Naive thymus-derived CD4-positive, alpha-beta T cell (primary cell): ENCODE data around the gene KIAA0040. TPM values are rescaled to one million over a fixed set of nuclear protein-coding genes. Genes with fewer than 3 reads are reported as not detected.

ENCODE experiments used
- ATAC-seq: fragments of 150-1000 bp; cut with Tn5 transposase; 2 replicates; pipeline ENCODE4 v1.10.0; 2021; ENCODE audit warnings: mild to moderate bottlenecking, moderate library complexity
- CTCF ChIA-PET: fragments of 350-600 bp; sonication (Branson Sonifier 250); formaldehyde crosslinking; loops from one replicate; lab custom pipeline; 2021; ENCODE audit warnings: antibody characterized with exemption; lab: Charles Lee
- POLR2A ChIA-PET: fragments of 350-600 bp; sonication (Branson Sonifier 250); formaldehyde crosslinking; loops from one replicate; lab custom pipeline; 2021; ENCODE audit warnings: antibody characterized with exemption, inconsistent platforms; lab: Charles Lee
- DNase-seq, 9 donors: peaks; one replicate each; pipeline versions ENCODE4 v3.0.0 to v3.0.0-alpha.2; 2020 to 2022; ENCODE audit warnings: mixed read lengths in 1 of 9
- H3K27ac ChIP-seq: one replicate; pipeline ENCODE4 v1.7.0; 2013; ENCODE audit warnings: mild to moderate bottlenecking, low read depth, low read length, moderate library complexity
- H3K27me3 ChIP-seq, 2 donors: one replicate each; pipeline ENCODE4 v1.7.0; 2013; ENCODE audit warnings: low read length in 2 of 2, mild to moderate bottlenecking in 2 of 2, moderate library complexity in 2 of 2; ENCODE audit not compliant: control insufficient read depth in 2 of 2, insufficient read depth in 2 of 2
- H3K36me3 ChIP-seq, 3 experiments: 1 replicate in 2 of 3; 2 replicates in 1 of 3; pipeline ENCODE4 v1.7.0; 2013; ENCODE audit warnings: low read length in 3 of 3, mild to moderate bottlenecking in 3 of 3, moderate library complexity in 1 of 3; ENCODE audit not compliant: insufficient read depth in 3 of 3, control insufficient read depth in 2 of 3
- H3K4me1 ChIP-seq, 2 donors: one replicate each; pipeline ENCODE4 v1.7.0; 2013; ENCODE audit warnings: low read length in 2 of 2, mild to moderate bottlenecking in 2 of 2, moderate library complexity in 1 of 2; ENCODE audit not compliant: control insufficient read depth in 2 of 2, insufficient read depth in 2 of 2
- H3K4me3 ChIP-seq: 2 replicates; pipeline ENCODE4 v1.7.0; 2013; ENCODE audit warnings: mild to moderate bottlenecking, low read length
- H3K9me3 ChIP-seq, 3 experiments: 1 replicate in 2 of 3; 2 replicates in 1 of 3; pipeline ENCODE4 v1.7.0; 2013; ENCODE audit warnings: low read length in 3 of 3; ENCODE audit not compliant: control insufficient read depth in 2 of 3
- H3K27ac Mint-ChIP-seq, 9 donors: one replicate each; pipeline ENCODE4 v1.8.0; 2020 to 2022; ENCODE audit warnings: mixed read lengths in 9 of 9, mild to moderate bottlenecking in 8 of 9, moderate library complexity in 5 of 9, inconsistent platforms in 2 of 9
- H3K27me3 Mint-ChIP-seq, 5 donors: one replicate each; pipeline ENCODE4 v1.8.0; 2021 to 2022; ENCODE audit warnings: mixed read lengths in 5 of 5, mild to moderate bottlenecking in 1 of 5
- H3K36me3 Mint-ChIP-seq, 5 donors: one replicate each; pipeline ENCODE4 v1.8.0; 2020 to 2022; ENCODE audit warnings: mixed read lengths in 5 of 5, mild to moderate bottlenecking in 3 of 5, inconsistent platforms in 1 of 5
- H3K4me1 Mint-ChIP-seq, 7 donors: one replicate each; pipeline ENCODE4 v1.8.0; 2020 to 2022; ENCODE audit warnings: mixed read lengths in 7 of 7, mild to moderate bottlenecking in 3 of 7, inconsistent platforms in 1 of 7
- H3K4me3 Mint-ChIP-seq, 10 donors: one replicate each; pipeline ENCODE4 v1.8.0; 2020 to 2022; ENCODE audit warnings: mild to moderate bottlenecking in 10 of 10, mixed read lengths in 10 of 10, moderate library complexity in 6 of 10, inconsistent platforms in 2 of 10
- H3K9me3 Mint-ChIP-seq, 11 donors: one replicate each; pipeline ENCODE4 v1.8.0; 2020 to 2022; ENCODE audit warnings: mixed read lengths in 11 of 11, mild to moderate bottlenecking in 4 of 11, inconsistent platforms in 1 of 11, moderate library complexity in 1 of 11
- intact Hi-C, 2 donors: fragments of 100-400 bp; cut with micrococcal nuclease; formaldehyde crosslinking; loops; one replicate each; pipeline ENCODE4 v1.15.1; 2023
- polyA plus RNA-seq, 2 donors: library from polyadenylated mRNA; unstranded; fragments of 300-500 nt; fragmentation: Illumina TruSeq; gene quantifications; one replicate each; pipeline ENCODE4 v1.2.3, GENCODE V29; 2021
- total RNA-seq, 6 experiments: library from RNA in 5 of 6; stranded (reverse) in 5 of 6; gene quantifications; 1 replicate in 5 of 6; 2 replicates in 1 of 6; pipeline ENCODE4 v1.2.3 and lab custom pipeline; 2021 to 2026

The KIAA0040 gene
- total and polyA plus RNA-seq, 7 experiments from 2014 or later = 21.7 to 88.1 (median 30.2) TPM

GRCh38 chr1:175206687-175207086 is 14.1 kb upstream of the KIAA0040 start:
- intact Hi-C loops = loop anchor here in 1 of 2 donors (5.0 to 10.0 kb wide), 3 partner anchors 34 to 1052 kb away; partner anchors contain the start of gene RABGAP1L
- H3K27ac ChIP-seq = no peak overlapping the region
- no peak overlapping the region for H3K27ac Mint-ChIP-seq
- ChIA-PET POLR2A (interaction anchor here (1.0 to 1.3 kb wide), 2 partner anchors 10 to 19 kb away, joined by 3 to 6 read pairs; no protein-coding TSS in a partner anchor), CTCF (no interaction called here)
- H3K4me3 Mint-ChIP-seq = no peak overlapping the region
- no peak for DNase-seq
- H3K4me1 ChIP-seq = peaks cover 42 to 53% of the 10 kb centered on the region in 2 donors
- H3K27me3 Mint-ChIP-seq = no peaks in the 10 kb centered on the region
- H3K4me1 Mint-ChIP-seq = peaks cover 28 to 71% (median 57%) of the 10 kb centered on the region in 7 donors
- H3K36me3 Mint-ChIP-seq = peaks cover 0 to 5% (median 0%) of the 10 kb centered on the region in 5 donors
- no peak overlapping the region for H3K4me3 ChIP-seq
- H3K36me3 ChIP-seq = no peaks in the 10 kb centered on the region
- H3K9me3 Mint-ChIP-seq = no peaks in the 10 kb centered on the region
- H3K9me3 ChIP-seq = no peaks in the 10 kb centered on the region
- no peaks in the 10 kb centered on the region for H3K27me3 ChIP-seq
- ATAC-seq = no peak

- H3K4me3 Mint-ChIP-seq = no peak overlapping the region
- H3K27ac ChIP-seq = no peak overlapping the region
- ChIA-PET POLR2A (no interaction called here), CTCF (interaction anchor here (0.9 kb wide), 1 partner anchor 51 kb away, joined by 3 read pairs; no protein-coding TSS in a partner anchor)
- DNase-seq = no peak
- H3K27me3 Mint-ChIP-seq = no peaks in the 10 kb centered on the region
- H3K9me3 ChIP-seq = no peaks in the 10 kb centered on the region
- H3K4me3 ChIP-seq = no peak overlapping the region
- intact Hi-C loops = loop anchor here in 1 of 2 donors (10.0 kb wide), 2 partner anchors 400 to 1050 kb away; partner anchors contain the start of gene RABGAP1L
- ATAC-seq = no peak
- no peaks in the 10 kb centered on the region for H3K27me3 ChIP-seq
- no peaks in the 10 kb centered on the region for H3K9me3 Mint-ChIP-seq
- H3K27ac Mint-ChIP-seq = peak overlapping the region in 3 of 9 donors; percentile 15 to 68 (median 52)
- H3K4me1 Mint-ChIP-seq = peaks cover 10 to 47% (median 36%) of the 10 kb centered on the region in 7 donors
- peaks cover 21 to 29% of the 10 kb centered on the region in 2 donors for H3K4me1 ChIP-seq
- no peaks in the 10 kb centered on the region for H3K36me3 ChIP-seq
- peaks cover 0 to 5% (median 0%) of the 10 kb centered on the region in 5 donors for H3K36me3 Mint-ChIP-seq
Observed at GRCh38 chr1:175204330-175204729, 11.8 kb upstream of the KIAA0040 start.

- Histone ChIP-seq H3K4me3 (no peak overlapping the region), H3K36me3 (no peaks in the 10 kb centered on the region), H3K27ac (no peak overlapping the region), H3K9me3 (no peaks in the 10 kb centered on the region), H3K27me3 (no peaks in the 10 kb centered on the region), H3K4me1 (peaks cover 13 to 23% of the 10 kb centered on the region in 2 donors)
- ChIA-PET POLR2A (interaction anchor here (1.2 kb wide), 1 partner anchor 13 kb away, joined by 3 read pairs; no protein-coding TSS in a partner anchor), CTCF (interaction anchor here (0.9 kb wide), 1 partner anchor 51 kb away, joined by 3 read pairs; no protein-coding TSS in a partner anchor)
- Mint-ChIP-seq H3K27ac (no peak overlapping the region), H3K27me3 (peaks cover 0 to 6% (median 0%) of the 10 kb centered on the region in 5 donors), H3K4me3 (peak overlapping the region in 1 of 10 donors; percentile 20), H3K9me3 (no peaks in the 10 kb centered on the region), H3K36me3 (peaks cover 0 to 5% (median 0%) of the 10 kb centered on the region in 5 donors), H3K4me1 (peaks cover 6 to 40% (median 29%) of the 10 kb centered on the region in 7 donors)
- DNase-seq (no peak), ATAC-seq (no peak)
- intact Hi-C loops = loop anchor here in 1 of 2 donors (10.0 kb wide), 2 partner anchors 399 to 1049 kb away; partner anchors contain the start of gene RABGAP1L
Observed at GRCh38 chr1:175203570-175204068, 11.0 kb upstream of the KIAA0040 start.

GRCh38 chr1:175200678-175201521 is 8.3 kb upstream of the KIAA0040 start:
- H3K4me3 ChIP-seq = no peak overlapping the region
- intact Hi-C loops = loop anchor here in 1 of 2 donors (10.0 kb wide), 2 partner anchors 396 to 1046 kb away; partner anchors contain the start of gene RABGAP1L

GRCh38 chr1:175198332-175198731 is 5.8 kb upstream of the KIAA0040 start:
- peaks cover 0 to 7% (median 0%) of the 10 kb centered on the region in 5 donors for H3K27me3 Mint-ChIP-seq
- H3K36me3 Mint-ChIP-seq = no peaks in the 10 kb centered on the region
- Histone ChIP-seq H3K36me3 (no peaks in the 10 kb centered on the region), H3K4me3 (no peak overlapping the region), H3K4me1 (peaks cover 3 to 8% of the 10 kb centered on the region in 2 donors), H3K9me3 (no peaks in the 10 kb centered on the region), H3K27me3 (no peaks in the 10 kb centered on the region), H3K27ac (no peak overlapping the region)
- peaks cover 11 to 44% (median 19%) of the 10 kb centered on the region in 7 donors for H3K4me1 Mint-ChIP-seq
- H3K27ac Mint-ChIP-seq = no peak overlapping the region
- CTCF ChIA-PET = interaction anchor here (0.7 kb wide), 1 partner anchor 10 kb away, joined by 3 read pairs; no protein-coding TSS in a partner anchor
- intact Hi-C loops = loop anchor here in 1 of 2 donors (10.0 kb wide), 1 partner anchor 234 kb away; no protein-coding TSS in a partner anchor
- no peak overlapping the region for H3K4me3 Mint-ChIP-seq
- POLR2A ChIA-PET = interaction anchor here (0.5 to 0.8 kb wide), 3 partner anchors 11 to 194 kb away, joined by 3 read pairs; no protein-coding TSS in a partner anchor
- ATAC-seq (no peak), DNase-seq (no peak)
- H3K9me3 Mint-ChIP-seq = no peaks in the 10 kb centered on the region

More at GRCh38 chr1:175200678-175201521, 8.3 kb upstream of the KIAA0040 start:
- Mint-ChIP-seq H3K27ac (no peak overlapping the region), H3K27me3 (peaks cover 0 to 7% (median 0%) of the 10 kb centered on the region in 5 donors), H3K4me1 (peaks cover 7 to 42% (median 20%) of the 10 kb centered on the region in 7 donors), H3K36me3 (no peaks in the 10 kb centered on the region), H3K4me3 (no peak overlapping the region), H3K9me3 (no peaks in the 10 kb centered on the region)
- Histone ChIP-seq H3K36me3 (no peaks in the 10 kb centered on the region), H3K27ac (no peak overlapping the region), H3K4me1 (peaks cover 3 to 8% of the 10 kb centered on the region in 2 donors), H3K27me3 (no peaks in the 10 kb centered on the region), H3K9me3 (no peaks in the 10 kb centered on the region)
- CTCF ChIA-PET = no interaction called here
- no peak for DNase-seq
- no peak for ATAC-seq
- POLR2A ChIA-PET = interaction anchor here (1.4 to 2.1 kb wide), 3 partner anchors 9 to 14 kb away, joined by 4 to 6 read pairs (median 4); no protein-coding TSS in a partner anchor

GRCh38 chr1:175197531-175197930 is 5.0 kb upstream of the KIAA0040 start:
- Mint-ChIP-seq H3K9me3 (no peaks in the 10 kb centered on the region), H3K27ac (peak overlapping the region in 4 of 9 donors; percentile 2 to 23 (median 8)), H3K27me3 (peaks cover 0 to 7% (median 0%) of the 10 kb centered on the region in 5 donors), H3K36me3 (no peaks in the 10 kb centered on the region), H3K4me1 (peaks cover 11 to 47% (median 19%) of the 10 kb centered on the region in 7 donors), H3K4me3 (peak overlapping the region in 1 of 10 donors; percentile 32)
- Histone ChIP-seq H3K9me3 (no peaks in the 10 kb centered on the region), H3K27ac (no peak overlapping the region), H3K36me3 (no peaks in the 10 kb centered on the region), H3K27me3 (no peaks in the 10 kb centered on the region), H3K4me1 (peaks cover 3 to 8% of the 10 kb centered on the region in 2 donors), H3K4me3 (no peak overlapping the region)
- POLR2A ChIA-PET = interaction anchor here (0.6 to 2.3 kb wide), 2 partner anchors 9 to 24 kb away, joined by 4 to 6 read pairs; no protein-coding TSS in a partner anchor
- peak; percentile 30 for ATAC-seq
- CTCF ChIA-PET = interaction anchor here (0.7 kb wide), 1 partner anchor 179 kb away, joined by 3 read pairs; no protein-coding TSS in a partner anchor
- no peak for DNase-seq
- intact Hi-C loops = loop anchor here in 1 of 2 donors (10.0 kb wide), 1 partner anchor 233 kb away; no protein-coding TSS in a partner anchor
